Stomach (tissue), 9 donors: ENCODE results near the gene SORCS3. TPM values are rescaled to one million over a fixed set of nuclear protein-coding genes. Genes with fewer than 3 reads are reported as not detected.

Experiments used
- DNase-seq, 2 donors: peaks; one replicate each; pipeline versions ENCODE4 v3.0.0 to v3.0.0-alpha.2; 2013 to 2019
- H3K27ac ChIP-seq, 5 donors: fragments of 200-600 bp in 4 of 5; sonication (generic) in 4 of 5; one replicate each; pipeline ENCODE4 v1.5.1; 2013 to 2019; ENCODE audit warnings: mild to moderate bottlenecking in 1 of 5, moderate library complexity in 1 of 5
- H3K27me3 ChIP-seq, 3 donors: fragments of 200-600 bp; sonication (generic); one replicate each; pipeline ENCODE4 v1.5.1; 2017 to 2019; ENCODE audit warnings: mixed run types in 1 of 3
- H3K36me3 ChIP-seq, 4 donors: fragments of 200-600 bp; sonication (generic); 1 replicate in 3 of 4; 2 replicates in 1 of 4; pipeline ENCODE4 v1.5.1; 2016 to 2019
- H3K4me1 ChIP-seq, 4 donors: fragments of 200-600 bp; sonication (generic); one replicate each; pipeline ENCODE4 v1.5.1; 2016 to 2019
- H3K4me3 ChIP-seq, 4 donors: fragments of 200-600 bp; sonication (generic) in 3 of 4; one replicate each; pipeline ENCODE4 v1.5.1; 2016 to 2019; ENCODE audit warnings: mild to moderate bottlenecking in 1 of 4
- H3K9me3 ChIP-seq, 4 donors: fragments of 200-600 bp; sonication (generic); one replicate each; pipeline ENCODE4 v1.5.1; 2016 to 2019
- EP300 ChIP-seq: sonication (generic); formaldehyde crosslinking; IDR thresholded peaks from one replicate; pipeline ENCODE4 v1.6.1; 2017; ENCODE audit warnings: antibody characterized with exemption
- POLR2A ChIP-seq, 4 donors: fragments of 450-650 bp; IDR thresholded peaks; one replicate each; pipeline ENCODE4 v1.6.1; 2016; ENCODE audit warnings: antibody characterized with exemption in 4 of 4, control low read depth in 2 of 4, mild to moderate bottlenecking in 1 of 4, moderate library complexity in 1 of 4
- POLR2AphosphoS5 ChIP-seq, 3 donors: sonication (generic); formaldehyde crosslinking; IDR thresholded peaks; one replicate each; pipeline ENCODE4 v1.6.1; 2016; ENCODE audit warnings: antibody characterized with exemption in 3 of 3
- WGBS, 5 donors: extraction: QIAGEN DNeasy Blood & Tissue Kit in 3 of 5; methylation state at CpG; one replicate each; pipeline versions ENCODE4 v1.1.5 to v1.1.7; 2013 to 2018; 5-methylcytosine and 5-hydroxymethylcytosine counted together
- intact Hi-C: fragments of 100-400 bp; cut with DNase I; formaldehyde crosslinking; loops from one replicate; pipeline ENCODE4 v1.15.1; 2023; ENCODE audit warnings: low total_unique reads
- polyA plus RNA-seq, 3 donors: library from polyadenylated mRNA; stranded (reverse); fragments of 200-250 nt; gene quantifications; one replicate each; pipeline ENCODE4 v1.2.3, GENCODE V29; 2013
- total RNA-seq, 5 donors: library from RNA; depleted of rRNA; stranded (reverse); fragments of >200 nt; gene quantifications; one replicate each; pipeline versions ENCODE4 v1.1.0 to v1.2.3, GENCODE V29; 2014 to 2016
- TF ChIP-seq, protein P1 (sequence below), 7 experiments: fragments of 450-650 bp in 4 of 7; fragments of 200-600 bp in 3 of 7; sonication (generic) in 3 of 7; IDR thresholded peaks; one replicate each; pipeline ENCODE4 v1.5.1; 2016 to 2019; ENCODE audit warnings: antibody characterized with exemption in 7 of 7, control low read depth in 2 of 7, mild to moderate bottlenecking in 1 of 7
- donor health status: healthy with polysubstance abuse.
- donor health status: Bipolar disorder and iron deficiency.
- donor health status: healthy.

The SORCS3 gene
- total and polyA plus RNA-seq, 8 donors = 0.06 to 2.6 (median 0.20) TPM; not detected in 4

- H3K27ac ChIP-seq = no peak overlapping the region
- no peak for DNase-seq
- no peaks in the 10 kb centered on the region for H3K9me3 ChIP-seq
- no peaks in the 10 kb centered on the region for H3K36me3 ChIP-seq
- no peaks in the 10 kb centered on the region for H3K4me1 ChIP-seq
- H3K4me3 ChIP-seq = no peak overlapping the region
- no peak for TF ChIP-seq EP300
- intact Hi-C loops = no loop called here
- no peaks in the 10 kb centered on the region for H3K27me3 ChIP-seq
- WGBS, 5 donors = 66 to 80% (median 68%) methylated on average over 8 of the region's 8 CpGs
Measured at GRCh38 chr10:105253515-105254212, 612.6 kb downstream of the SORCS3 start.

DNA sequence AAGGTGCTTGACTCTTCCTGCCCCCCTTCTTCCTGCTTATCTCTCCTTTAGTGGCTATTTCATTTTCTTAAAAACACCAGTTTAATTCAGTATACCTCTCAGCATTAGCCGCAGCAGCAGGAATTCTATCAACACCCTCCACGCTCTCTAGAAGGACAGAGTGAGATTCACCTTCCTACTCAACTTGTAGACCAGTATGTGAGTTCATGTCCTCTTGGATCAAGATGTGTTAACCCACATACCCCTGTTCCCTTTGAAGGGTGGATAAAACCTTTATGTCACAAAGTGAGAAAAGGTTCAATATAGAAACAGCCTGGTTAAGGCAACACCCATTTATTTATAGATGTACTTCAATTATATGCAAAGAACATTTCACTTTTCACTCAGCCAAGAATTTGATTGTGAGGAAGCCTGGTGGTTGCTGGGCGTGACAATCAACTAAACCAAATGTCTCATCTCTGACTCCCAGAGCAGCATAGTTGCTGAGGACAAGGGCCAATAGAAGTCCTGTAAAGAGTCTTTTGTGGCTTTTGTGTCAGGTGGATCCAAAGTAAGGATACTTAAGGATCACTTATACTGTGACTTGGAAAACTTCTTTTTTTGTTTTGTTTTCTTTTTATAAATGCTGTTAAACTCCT is 617.1 kb downstream of the SORCS3 start:
- 84 to 89% (median 86%) methylated on average over 3 of the region's 3 CpGs for WGBS, 5 donors
- Histone ChIP-seq H3K27me3 (no peaks in the 10 kb centered on the region), H3K4me3 (no peak overlapping the region), H3K9me3 (no peaks in the 10 kb centered on the region), H3K4me1 (no peaks in the 10 kb centered on the region), H3K36me3 (no peaks in the 10 kb centered on the region), H3K27ac (no peak overlapping the region)
- no peak for TF ChIP-seq POLR2AphosphoS5 (IDR thresholded peaks at IDR 0.05)
- TF ChIP-seq EP300 = no peak
- TF ChIP-seq, protein P1, sequence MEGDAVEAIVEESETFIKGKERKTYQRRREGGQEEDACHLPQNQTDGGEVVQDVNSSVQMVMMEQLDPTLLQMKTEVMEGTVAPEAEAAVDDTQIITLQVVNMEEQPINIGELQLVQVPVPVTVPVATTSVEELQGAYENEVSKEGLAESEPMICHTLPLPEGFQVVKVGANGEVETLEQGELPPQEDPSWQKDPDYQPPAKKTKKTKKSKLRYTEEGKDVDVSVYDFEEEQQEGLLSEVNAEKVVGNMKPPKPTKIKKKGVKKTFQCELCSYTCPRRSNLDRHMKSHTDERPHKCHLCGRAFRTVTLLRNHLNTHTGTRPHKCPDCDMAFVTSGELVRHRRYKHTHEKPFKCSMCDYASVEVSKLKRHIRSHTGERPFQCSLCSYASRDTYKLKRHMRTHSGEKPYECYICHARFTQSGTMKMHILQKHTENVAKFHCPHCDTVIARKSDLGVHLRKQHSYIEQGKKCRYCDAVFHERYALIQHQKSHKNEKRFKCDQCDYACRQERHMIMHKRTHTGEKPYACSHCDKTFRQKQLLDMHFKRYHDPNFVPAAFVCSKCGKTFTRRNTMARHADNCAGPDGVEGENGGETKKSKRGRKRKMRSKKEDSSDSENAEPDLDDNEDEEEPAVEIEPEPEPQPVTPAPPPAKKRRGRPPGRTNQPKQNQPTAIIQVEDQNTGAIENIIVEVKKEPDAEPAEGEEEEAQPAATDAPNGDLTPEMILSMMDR (IDR thresholded peaks at IDR 0.05) = no peak
- no peak for TF ChIP-seq POLR2A (IDR thresholded peaks at IDR 0.05)
- DNase-seq = no peak
- intact Hi-C loops = no loop called here

GRCh38 chr10:105258674-105259065 is 617.6 kb downstream of the SORCS3 start:
- no peaks in the 10 kb centered on the region for H3K4me1 ChIP-seq
- no peaks in the 10 kb centered on the region for H3K9me3 ChIP-seq
- TF ChIP-seq POLR2AphosphoS5 (IDR thresholded peaks at IDR 0.05) (no peak), POLR2A (IDR thresholded peaks at IDR 0.05) (no peak), EP300 (no peak)
- TF ChIP-seq, protein P1 (IDR thresholded peaks at IDR 0.05) = no peak
- H3K36me3 ChIP-seq = no peaks in the 10 kb centered on the region
- intact Hi-C loops = no loop called here
- no peak overlapping the region for H3K4me3 ChIP-seq
- 75 to 89% (median 80%) methylated on average over 1 of the region's 1 CpG for WGBS, 5 donors
- no peaks in the 10 kb centered on the region for H3K27me3 ChIP-seq
- no peak overlapping the region for H3K27ac ChIP-seq
- no peak for DNase-seq

- H3K27me3 ChIP-seq = no peaks in the 10 kb centered on the region
- intact Hi-C loops = no loop called here
- no peaks in the 10 kb centered on the region for H3K4me1 ChIP-seq
- TF ChIP-seq POLR2AphosphoS5 (IDR thresholded peaks at IDR 0.05) = no peak
- no peak for DNase-seq
- no peak overlapping the region for H3K27ac ChIP-seq
- no peaks in the 10 kb centered on the region for H3K9me3 ChIP-seq
- 72 to 86% (median 83%) methylated on average over 2 of the region's 2 CpGs for WGBS, 5 donors
- H3K4me3 ChIP-seq = no peak overlapping the region
- H3K36me3 ChIP-seq = no peaks in the 10 kb centered on the region
Measured at GRCh38 chr10:105259201-105259600, 618.1 kb downstream of the SORCS3 start.

- Histone ChIP-seq H3K4me3 (no peak overlapping the region), H3K27ac (no peak overlapping the region), H3K27me3 (no peaks in the 10 kb centered on the region), H3K36me3 (no peaks in the 10 kb centered on the region), H3K4me1 (no peaks in the 10 kb centered on the region), H3K9me3 (no peaks in the 10 kb centered on the region)
- WGBS, 5 donors = 58 to 75% (median 66%) methylated on average over 2 of the region's 2 CpGs
- no peak for TF ChIP-seq EP300
- TF ChIP-seq, protein P1 (IDR thresholded peaks at IDR 0.05) = no peak
- no peak for TF ChIP-seq POLR2AphosphoS5 (IDR thresholded peaks at IDR 0.05)
- TF ChIP-seq POLR2A (IDR thresholded peaks at IDR 0.05) = no peak
- intact Hi-C loops = no loop called here
- no peak for DNase-seq
Measured at GRCh38 chr10:105262666-105263065, 621.6 kb downstream of the SORCS3 start.
